Erythroblast (primary cell): Measurements from ENCODE around the gene FER.

Experiments
- GATA1 ChIP-seq: IDR thresholded peaks from 2 replicates; pipeline ENCODE4 v1.6.1; 2011; ENCODE audit warnings: low read depth, mild to moderate bottlenecking, control low read depth, low read length, moderate library complexity
- POLR2A ChIP-seq: IDR thresholded peaks from 2 replicates; pipeline ENCODE4 v1.6.1; 2011; ENCODE audit warnings: mild to moderate bottlenecking, low read length

DNA sequence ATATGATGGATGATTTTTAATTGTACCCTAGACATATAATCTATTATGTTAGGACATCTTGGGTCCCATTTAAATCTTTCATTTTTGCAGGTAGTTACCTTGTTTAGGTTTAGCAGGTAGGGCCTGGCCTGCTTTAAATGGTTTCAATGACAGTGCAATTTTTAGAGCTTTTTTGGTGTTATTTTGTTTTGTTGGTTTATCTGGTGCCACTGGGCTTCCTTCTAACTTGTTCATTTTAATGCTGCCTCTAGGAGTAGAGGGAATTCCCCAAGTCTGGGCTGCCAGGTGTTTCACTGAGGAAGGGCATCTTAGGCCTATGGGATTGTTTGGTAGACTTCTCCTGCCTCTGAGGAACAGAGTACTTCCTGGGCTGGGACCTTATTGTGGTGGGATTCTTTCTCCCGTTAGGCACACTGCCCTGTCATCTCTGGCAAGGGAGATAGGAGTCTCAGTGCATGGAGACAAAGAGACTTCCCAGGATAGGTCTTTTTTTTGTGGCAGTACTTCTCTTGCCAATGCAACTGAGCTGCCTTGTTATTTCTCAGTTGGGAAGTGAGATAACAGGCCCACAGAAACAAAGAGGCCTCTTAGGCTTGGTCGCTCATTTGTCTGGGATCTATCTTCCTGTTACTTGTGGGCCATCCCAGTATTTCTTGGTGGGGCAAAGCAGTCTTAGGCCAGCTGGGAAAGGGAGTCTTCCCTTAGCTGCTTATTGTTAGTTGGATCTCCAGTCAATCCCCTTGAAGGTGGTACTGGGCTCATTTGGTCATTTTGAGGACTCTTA is 282.9 kb downstream of the FER start:
- TF ChIP-seq POLR2A (no peak), GATA1 (no peak)
